ENCODE data around the gene CBX5. TPM values are rescaled to one million over a fixed set of nuclear protein-coding genes. Genes with fewer than 3 reads are reported as not detected.

The CBX5 gene
- total RNA-seq, 4 donors from 2014 or later: 19.2 to 32.4 (median 24.0) TPM

- TF ChIP-seq, protein P1, sequence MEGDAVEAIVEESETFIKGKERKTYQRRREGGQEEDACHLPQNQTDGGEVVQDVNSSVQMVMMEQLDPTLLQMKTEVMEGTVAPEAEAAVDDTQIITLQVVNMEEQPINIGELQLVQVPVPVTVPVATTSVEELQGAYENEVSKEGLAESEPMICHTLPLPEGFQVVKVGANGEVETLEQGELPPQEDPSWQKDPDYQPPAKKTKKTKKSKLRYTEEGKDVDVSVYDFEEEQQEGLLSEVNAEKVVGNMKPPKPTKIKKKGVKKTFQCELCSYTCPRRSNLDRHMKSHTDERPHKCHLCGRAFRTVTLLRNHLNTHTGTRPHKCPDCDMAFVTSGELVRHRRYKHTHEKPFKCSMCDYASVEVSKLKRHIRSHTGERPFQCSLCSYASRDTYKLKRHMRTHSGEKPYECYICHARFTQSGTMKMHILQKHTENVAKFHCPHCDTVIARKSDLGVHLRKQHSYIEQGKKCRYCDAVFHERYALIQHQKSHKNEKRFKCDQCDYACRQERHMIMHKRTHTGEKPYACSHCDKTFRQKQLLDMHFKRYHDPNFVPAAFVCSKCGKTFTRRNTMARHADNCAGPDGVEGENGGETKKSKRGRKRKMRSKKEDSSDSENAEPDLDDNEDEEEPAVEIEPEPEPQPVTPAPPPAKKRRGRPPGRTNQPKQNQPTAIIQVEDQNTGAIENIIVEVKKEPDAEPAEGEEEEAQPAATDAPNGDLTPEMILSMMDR (IDR thresholded peaks at IDR 0.05; ENCODE audit: low read depth): no peak
These were observed 2.1 kb downstream of the CBX5 start for GRCh38 chr12:54277823-54278276.

DNA sequence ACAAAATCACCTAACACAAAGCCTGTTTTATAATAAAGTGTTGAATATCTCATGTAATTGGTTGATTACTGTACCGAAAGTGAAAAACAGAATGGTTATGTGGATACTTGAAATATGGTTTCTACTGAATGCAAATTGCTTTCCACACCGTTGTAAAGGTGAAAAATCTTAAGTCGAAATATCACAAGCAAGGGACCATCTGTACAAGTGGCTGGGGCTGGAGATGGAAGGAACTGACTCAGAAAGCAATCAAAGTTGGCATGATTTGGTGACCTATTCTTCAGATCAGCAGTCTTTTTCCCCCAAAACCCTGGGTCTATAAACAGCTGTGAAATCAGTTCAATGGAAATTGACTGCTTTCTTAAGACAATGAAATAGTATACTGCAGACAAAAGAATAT is 3.6 kb downstream of the CBX5 start:
- TF ChIP-seq, protein P1 (IDR thresholded peaks at IDR 0.05; ENCODE audit: low read depth): no peak

DNA sequence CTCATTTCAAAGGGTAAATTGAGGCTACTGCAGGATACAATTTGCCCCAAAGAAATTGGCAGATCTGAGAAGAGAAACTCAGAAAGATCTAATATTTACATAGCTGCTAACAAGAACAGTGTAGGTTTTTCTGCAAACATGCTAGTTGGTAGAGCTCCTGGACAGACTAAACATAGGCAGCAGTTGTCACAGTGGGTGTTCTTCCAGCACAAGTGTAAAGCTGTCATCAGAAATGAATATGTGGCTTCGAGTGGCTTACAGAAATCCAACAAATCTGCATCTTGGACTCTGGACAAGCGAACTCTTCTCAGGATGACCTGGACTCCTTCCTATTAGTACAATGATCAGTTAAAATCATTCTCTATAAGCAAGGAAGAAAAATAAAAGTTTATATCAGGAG is 5.9 kb downstream of the CBX5 start:
- TF ChIP-seq, protein P1 (IDR thresholded peaks at IDR 0.05; ENCODE audit: low read depth): no peak

DNA sequence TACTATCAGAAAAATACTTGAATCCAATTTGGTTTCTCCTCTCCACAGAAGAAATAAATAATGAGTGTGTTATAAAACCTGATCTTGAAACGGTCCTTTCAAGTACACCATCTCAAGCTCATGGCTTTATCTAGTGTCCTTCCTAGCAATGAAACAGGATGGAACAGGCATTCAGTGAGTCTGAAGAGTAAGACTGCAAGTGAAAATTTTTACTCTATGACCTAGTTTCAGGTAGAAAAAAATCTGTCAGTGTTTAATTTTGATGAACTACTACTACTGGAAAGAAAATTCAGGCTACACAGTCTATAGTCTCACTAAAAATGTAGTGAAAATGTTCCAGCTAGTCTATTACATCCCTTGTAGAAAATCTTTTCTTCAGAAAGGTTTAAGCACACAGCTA is 7.7 kb downstream of the CBX5 start:
- TF ChIP-seq, protein P1 (IDR thresholded peaks at IDR 0.05; ENCODE audit: low read depth): no peak

- TF ChIP-seq, protein P1 (IDR thresholded peaks at IDR 0.05; ENCODE audit: low read depth): no peak
These were observed 9.6 kb downstream of the CBX5 start for GRCh38 chr12:54270345-54270744.

DNA sequence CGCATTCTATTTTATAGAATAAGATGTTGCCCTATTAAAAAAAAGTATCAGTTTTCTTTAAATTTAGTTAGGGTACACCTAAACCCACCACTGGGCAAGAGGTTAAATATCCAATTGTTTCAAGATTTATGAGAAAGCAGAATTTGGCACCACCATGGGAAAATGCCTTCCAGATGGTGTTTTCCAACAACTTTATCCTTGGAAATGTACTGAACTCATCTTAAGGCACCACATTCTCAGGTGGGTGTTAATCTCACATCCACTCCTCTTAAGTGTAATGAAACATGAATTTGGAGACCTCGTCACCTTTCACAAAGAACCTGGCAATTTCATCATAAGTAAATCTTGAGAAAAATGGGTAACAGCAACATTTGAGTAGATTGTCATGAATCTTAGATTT is 13.1 kb downstream of the CBX5 start:
- TF ChIP-seq, protein P1 (IDR thresholded peaks at IDR 0.05; ENCODE audit: low read depth): no peak

DNA sequence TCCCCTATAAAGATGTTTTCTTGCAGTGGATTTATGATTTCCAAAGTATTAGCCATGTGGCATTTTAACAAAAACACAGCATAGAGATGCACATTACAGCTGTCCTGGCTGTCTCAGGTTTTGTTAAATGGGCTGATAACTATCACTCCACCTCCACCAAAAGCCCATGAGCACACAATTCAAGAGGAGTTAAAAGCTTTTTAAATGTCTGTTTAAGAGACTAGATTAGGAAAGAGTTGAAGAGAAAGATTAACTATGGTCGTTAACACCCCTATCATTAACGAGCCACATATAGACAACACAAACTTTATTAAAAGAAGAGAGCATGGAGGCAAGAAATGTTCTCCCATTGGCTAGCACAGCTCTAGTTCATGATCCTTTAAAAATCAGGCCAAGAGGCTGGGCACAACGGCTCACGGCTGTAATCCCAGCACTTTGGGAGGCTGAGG is 14.5 kb downstream of the CBX5 start:
- TF ChIP-seq, protein P1 (IDR thresholded peaks at IDR 0.05; ENCODE audit: low read depth): no peak
